Stomach (tissue), 4 donors: ENCODE measurements around the gene ETV1.

Experiments used
- EP300 ChIP-seq: sonication (generic); formaldehyde crosslinking; IDR thresholded peaks from one replicate; pipeline ENCODE4 v1.6.1; 2017; ENCODE audit warnings: antibody characterized with exemption
- POLR2A ChIP-seq, 4 donors: fragments of 450-650 bp; IDR thresholded peaks; one replicate each; pipeline ENCODE4 v1.6.1; 2016; ENCODE audit warnings: antibody characterized with exemption in 4 of 4, control low read depth in 2 of 4, mild to moderate bottlenecking in 1 of 4, moderate library complexity in 1 of 4
- TF ChIP-seq, protein P1 (sequence below), 7 experiments: fragments of 450-650 bp in 4 of 7; fragments of 200-600 bp in 3 of 7; sonication (generic) in 3 of 7; IDR thresholded peaks; one replicate each; pipeline ENCODE4 v1.5.1; 2016 to 2019; ENCODE audit warnings: antibody characterized with exemption in 7 of 7, control low read depth in 2 of 7, mild to moderate bottlenecking in 1 of 7

GRCh38 chr7:13979671-13980435 lies 9.6 kb downstream of the ETV1 start:
- TF ChIP-seq, protein P1, sequence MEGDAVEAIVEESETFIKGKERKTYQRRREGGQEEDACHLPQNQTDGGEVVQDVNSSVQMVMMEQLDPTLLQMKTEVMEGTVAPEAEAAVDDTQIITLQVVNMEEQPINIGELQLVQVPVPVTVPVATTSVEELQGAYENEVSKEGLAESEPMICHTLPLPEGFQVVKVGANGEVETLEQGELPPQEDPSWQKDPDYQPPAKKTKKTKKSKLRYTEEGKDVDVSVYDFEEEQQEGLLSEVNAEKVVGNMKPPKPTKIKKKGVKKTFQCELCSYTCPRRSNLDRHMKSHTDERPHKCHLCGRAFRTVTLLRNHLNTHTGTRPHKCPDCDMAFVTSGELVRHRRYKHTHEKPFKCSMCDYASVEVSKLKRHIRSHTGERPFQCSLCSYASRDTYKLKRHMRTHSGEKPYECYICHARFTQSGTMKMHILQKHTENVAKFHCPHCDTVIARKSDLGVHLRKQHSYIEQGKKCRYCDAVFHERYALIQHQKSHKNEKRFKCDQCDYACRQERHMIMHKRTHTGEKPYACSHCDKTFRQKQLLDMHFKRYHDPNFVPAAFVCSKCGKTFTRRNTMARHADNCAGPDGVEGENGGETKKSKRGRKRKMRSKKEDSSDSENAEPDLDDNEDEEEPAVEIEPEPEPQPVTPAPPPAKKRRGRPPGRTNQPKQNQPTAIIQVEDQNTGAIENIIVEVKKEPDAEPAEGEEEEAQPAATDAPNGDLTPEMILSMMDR (IDR thresholded peaks at IDR 0.05) = no peak
- TF ChIP-seq POLR2A (IDR thresholded peaks at IDR 0.05) = no peak
- no peak for TF ChIP-seq EP300
